Muscle of back (tissue), 11 donors: ENCODE results near the gene LARGE2. TPM values are rescaled to one million over a fixed set of nuclear protein-coding genes. Genes with fewer than 3 reads are reported as not detected.
A peak's percentile ranks its signal among the peaks of the same experiment; 100 is the strongest.

Experiments
- DNase-seq, 3 donors: peaks; one replicate each; pipeline versions ENCODE4 v3.0.0 to v3.0.0-alpha.2; 2013
- polyA plus RNA-seq, 10 donors: library from polyadenylated mRNA; unstranded; fragments of 120-200 nt; gene quantifications; one replicate each; pipeline ENCODE4 v1.2.1, GENCODE V29; 2013; ENCODE audit not compliant: insufficient read length in 10 of 10

LARGE2 gene
- polyA plus RNA-seq, 10 donors: 0.25 to 7.3 (median 0.48) TPM

- DNase-seq: peak in 1 of 3 donors; percentile 60
These were observed 37.4 kb downstream of the LARGE2 start for GRCh38 chr11:45959851-45960250.

GRCh38 chr11:45960387-45961095, 38.1 kb downstream of the LARGE2 start:
- peak; percentile 56 to 77 (median 62) for DNase-seq

- no peak for DNase-seq
These were observed 39.3 kb downstream of the LARGE2 start for GRCh38 chr11:45961751-45962240.

- DNase-seq: peak; percentile 66 to 89 (median 81)
These were observed 42.5 kb downstream of the LARGE2 start for GRCh38 chr11:45964911-45965389.

GRCh38 chr11:45967506-45967905, 45.0 kb downstream of the LARGE2 start:
- DNase-seq: no peak

GRCh38 chr11:45968901-45969300, 46.4 kb downstream of the LARGE2 start:
- DNase-seq: no peak

GRCh38 chr11:45973601-45974000, 51.1 kb downstream of the LARGE2 start:
- no peak for DNase-seq

GRCh38 chr11:45974806-45975205, 52.4 kb downstream of the LARGE2 start:
- no peak for DNase-seq

Other genes starting within 250 kb of the LARGE2 start
- gene SLC35C1, start 117.5 kb upstream of the LARGE2 start, polyA plus RNA-seq: 1 to 10 TPM; 5.5 to 9.7 (median 7.7) TPM
- gene CRY2, start 75.2 kb upstream of the LARGE2 start, polyA plus RNA-seq: 10 to 100 TPM; 21.6 to 34.1 (median 28.4) TPM
- gene MAPK8IP1, start 37.0 kb upstream of the LARGE2 start, polyA plus RNA-seq: 10 to 100 TPM; 18.2 to 36.3 (median 32.8) TPM
- under 1 TPM in 8 of 10 donors, not detected in 2; 0.20 to 0.36 (median 0.26) TPM for gene FREY1, start 15.4 kb upstream of the LARGE2 start, polyA plus RNA-seq
- 10 to 100 TPM in 7 of 10 donors, 1 to 10 TPM in 3; 7.6 to 13.9 (median 10.2) TPM for gene PEX16, start 4.8 kb upstream of the LARGE2 start, polyA plus RNA-seq
- gene PHF21A, start 198.8 kb downstream of the LARGE2 start, polyA plus RNA-seq: 10 to 100 TPM; 26.8 to 44.2 (median 33.1) TPM